HT1080 (cell line): Measurements from ENCODE around the gene OTOS. TPM values are rescaled to one million over a fixed set of nuclear protein-coding genes. Genes with fewer than 3 reads are reported as not detected.

Experiments used
- DNase-seq: peaks from one replicate; pipeline ENCODE4 v3.0.0-alpha.2; 2015; ENCODE audit warnings: low read depth
- total RNA-seq: library from RNA; depleted of rRNA; stranded (reverse); fragments of >200 nt; shearing (Covaris generic); gene quantifications from 2 replicates; pipeline ENCODE4 v1.2.3, GENCODE V29; 2014; rRNA removed

OTOS gene
- total RNA-seq, 1 experiment from 2014 or later, result not detected

DNA sequence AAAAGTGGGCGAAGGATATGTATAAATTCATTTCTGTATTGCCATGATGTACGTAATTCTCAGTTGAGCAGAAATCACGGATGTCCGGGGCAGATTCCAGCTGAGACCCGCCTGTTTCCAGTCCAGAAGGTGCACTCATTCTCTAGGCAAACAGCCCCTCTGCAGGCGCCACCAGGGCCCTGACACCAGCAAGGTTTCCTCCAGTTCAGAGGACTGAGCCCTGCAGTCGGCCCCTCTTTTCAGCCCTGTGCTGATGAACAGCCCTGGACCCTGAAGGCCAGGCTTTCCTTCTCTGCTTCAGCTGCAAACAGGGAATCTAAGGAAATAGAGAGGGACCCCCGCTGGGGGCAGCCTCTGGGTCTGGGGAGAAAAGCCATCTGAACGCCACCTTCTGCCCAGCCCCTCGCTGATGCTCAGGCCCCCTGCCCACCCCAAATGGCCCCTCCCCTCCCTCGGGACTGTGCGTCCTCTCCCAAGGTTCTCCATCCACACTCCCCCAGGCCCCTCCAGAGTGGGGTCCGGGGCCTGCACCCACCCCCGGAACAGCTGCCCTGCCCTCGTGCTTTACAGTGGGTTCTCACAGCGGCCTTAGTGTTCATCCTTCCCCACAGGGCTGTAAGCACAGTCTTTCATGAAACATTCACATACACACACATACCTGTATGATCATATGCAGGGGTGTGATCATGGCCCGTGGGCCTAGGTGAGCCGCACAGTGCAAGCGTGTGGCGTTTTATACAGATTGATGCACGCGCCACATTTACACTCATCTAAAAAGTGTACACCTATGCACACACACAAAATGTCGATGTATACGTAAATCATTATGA lies 16.4 kb downstream of the OTOS start:
- DNase-seq, result no peak

- no peak for DNase-seq
Observed at GRCh38 chr2:240121675-240122074, 18.8 kb downstream of the OTOS start.

DNA sequence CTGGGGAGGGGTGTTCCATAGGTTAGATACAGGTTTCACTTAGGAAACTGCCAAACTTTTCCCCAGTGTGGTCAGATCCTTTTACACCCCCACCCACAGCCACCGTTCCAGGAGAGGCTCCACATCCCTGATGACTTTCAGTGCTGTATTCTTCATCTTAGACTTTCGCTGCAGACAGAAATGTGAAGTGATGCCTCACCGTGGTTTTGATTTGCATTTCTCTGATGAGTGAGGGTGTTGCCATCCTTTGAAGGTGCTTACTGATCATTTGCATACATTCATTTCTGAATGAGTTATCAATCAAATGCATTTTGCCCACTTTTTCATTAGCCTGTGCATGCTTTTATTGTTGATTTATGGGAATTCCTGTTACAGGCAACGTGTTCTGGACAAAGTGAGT lies 19.3 kb downstream of the OTOS start:
- DNase-seq, result no peak

- no peak for DNase-seq
Observed at GRCh38 chr2:240114233-240114632, 26.2 kb downstream of the OTOS start.

DNA sequence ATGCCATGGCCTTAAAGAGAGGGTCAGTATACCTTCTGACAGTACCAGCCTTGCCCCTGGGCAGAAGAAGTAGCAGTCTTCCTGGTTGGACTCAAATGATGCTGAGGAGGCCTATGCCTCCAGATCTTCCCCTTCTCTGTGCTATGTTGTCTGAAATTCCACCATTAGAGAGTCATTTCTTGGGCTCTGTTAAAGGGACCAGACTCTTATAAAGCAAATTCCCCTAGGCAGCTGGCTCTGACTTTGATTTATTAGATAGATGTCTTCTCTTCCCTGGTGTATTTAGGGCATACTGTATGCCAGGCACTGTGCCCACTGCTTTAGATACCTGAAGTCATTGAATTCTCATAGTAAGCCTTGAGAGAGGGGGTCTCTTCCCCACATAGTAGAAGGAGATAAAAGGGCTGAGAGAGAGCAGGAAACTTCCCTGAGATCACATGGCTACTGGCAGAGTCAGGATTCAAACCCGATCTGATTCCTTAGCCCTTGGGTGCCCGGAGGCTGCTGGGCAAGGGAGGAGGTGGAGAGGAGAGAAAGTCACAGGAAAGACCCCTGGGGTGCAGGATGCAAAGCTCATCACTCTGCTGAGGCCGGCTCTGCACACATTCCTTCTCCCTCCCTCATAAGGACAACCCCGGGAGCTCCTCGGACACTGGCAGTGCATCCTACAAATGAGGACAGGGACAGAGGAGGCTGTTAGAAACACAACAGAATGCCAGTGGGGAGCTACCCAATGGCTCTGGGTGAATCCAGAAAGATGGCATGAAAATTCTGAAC lies 27.4 kb downstream of the OTOS start:
- DNase-seq, result no peak

DNA sequence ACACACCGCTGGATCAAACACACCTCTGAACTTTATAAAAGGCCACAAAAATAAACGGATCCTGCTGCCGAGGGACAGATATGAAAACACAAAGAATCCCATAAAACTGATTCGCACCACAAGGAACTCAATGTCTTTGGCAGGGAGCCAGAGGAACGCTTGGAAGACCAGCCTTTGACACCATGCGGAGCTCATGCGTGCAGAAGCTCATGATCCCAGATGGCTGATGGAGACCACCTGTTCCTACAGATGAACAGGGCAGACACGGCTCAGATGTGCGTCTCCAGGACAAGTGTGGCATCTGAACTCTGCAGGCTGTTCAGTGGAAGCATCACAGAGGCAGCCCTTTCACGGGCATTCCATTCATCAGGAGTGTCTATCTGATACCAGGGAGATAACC lies 29.2 kb downstream of the OTOS start:
- no peak for DNase-seq

- DNase-seq, result no peak
Observed at GRCh38 chr2:240109386-240109785, 31.1 kb downstream of the OTOS start.

DNA sequence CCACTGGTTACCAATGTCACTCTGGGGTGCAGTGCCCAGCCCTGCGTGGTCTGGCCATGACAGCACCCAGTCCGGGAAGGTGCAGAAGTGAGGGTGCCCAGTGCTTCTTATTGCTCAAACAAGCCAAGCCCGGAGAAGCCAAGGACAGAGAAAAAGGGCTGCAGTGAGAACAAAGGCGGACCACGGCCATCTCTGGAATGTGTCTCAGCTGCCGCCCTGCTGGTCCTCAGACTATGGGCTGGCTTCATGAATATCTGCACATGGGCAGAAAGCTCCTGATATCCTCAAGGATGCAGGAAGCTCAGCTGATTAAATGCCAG lies 33.0 kb downstream of the OTOS start:
- no peak for DNase-seq

GRCh38 chr2:240106765-240107476 lies 33.5 kb downstream of the OTOS start:
- no peak for DNase-seq

- DNase-seq, result no peak
Observed at GRCh38 chr2:240105982-240106381, 34.5 kb downstream of the OTOS start.

GRCh38 chr2:240103136-240103535 lies 37.3 kb downstream of the OTOS start:
- no peak for DNase-seq

- no peak for DNase-seq
Observed at GRCh38 chr2:240098349-240098748, 42.1 kb downstream of the OTOS start.

DNA sequence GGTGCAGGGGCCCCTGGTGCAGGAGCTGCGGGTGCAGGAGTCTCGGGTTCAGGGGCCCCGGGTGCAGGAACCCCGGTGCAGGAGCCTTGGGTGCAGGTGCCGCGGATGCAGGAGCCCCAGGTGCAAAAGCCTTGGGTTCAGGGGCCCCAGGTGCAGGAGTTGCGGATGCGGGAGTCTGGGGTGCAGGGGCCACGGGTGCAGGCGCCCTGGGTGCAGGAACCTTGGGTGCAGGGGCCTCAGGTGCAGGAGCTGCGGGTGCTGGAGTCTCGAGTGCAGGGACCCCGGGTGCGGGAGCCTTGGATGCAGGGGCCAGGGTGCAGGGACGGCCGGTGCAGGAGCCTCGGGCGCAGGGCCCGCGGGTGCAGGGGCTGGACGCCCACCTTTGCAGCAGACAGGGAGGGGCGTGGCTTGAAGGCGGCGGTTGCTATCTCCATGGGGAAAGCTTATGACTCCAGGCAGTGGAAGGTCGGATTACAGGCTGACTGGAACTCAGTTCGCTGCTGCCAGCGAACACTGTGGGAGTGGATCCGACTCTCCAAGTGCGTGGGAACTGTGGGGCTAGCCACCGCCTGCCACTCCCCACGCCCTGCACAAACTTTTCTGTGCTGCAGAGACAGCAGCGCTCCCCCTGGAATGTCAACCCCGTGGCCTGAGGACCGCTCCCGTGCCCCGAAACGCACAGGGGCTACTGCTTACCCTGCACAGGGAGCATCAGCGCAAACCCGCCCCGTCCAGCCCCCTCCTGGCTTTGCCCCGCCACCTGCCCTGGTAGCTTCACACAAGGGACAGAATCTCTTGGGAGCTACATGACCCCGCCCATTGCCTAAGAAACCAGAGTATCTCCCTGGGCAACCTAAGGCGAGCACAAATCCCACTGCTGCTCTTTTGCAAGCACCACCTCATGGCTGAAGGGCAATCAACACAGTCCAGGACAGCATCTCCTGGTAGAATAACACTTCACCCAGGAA lies 44.6 kb downstream of the OTOS start:
- DNase-seq, result no peak

DNA sequence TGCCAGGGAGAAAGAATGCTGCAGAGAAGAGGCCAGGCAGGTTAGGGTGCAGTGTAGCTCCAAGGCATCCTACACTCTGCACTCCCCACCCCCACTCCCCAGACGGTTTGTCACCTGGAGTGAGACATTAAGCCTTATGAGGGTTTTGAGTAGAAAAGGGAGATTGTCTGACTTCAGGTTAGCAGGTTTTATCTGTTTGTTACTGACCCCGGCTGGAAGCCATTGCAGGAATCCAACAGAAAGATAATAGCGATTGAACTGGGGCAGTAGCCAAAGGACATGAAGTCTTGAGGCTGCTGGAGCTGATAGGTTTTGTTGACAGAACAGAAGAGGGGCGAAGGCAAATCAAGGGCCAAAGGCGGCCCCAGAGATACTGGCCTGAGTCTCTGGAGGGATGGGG lies 51.2 kb downstream of the OTOS start:
- no peak for DNase-seq

Other genes starting within 250 kb of the OTOS start
- 127 and 135 TPM in 2 replicates for gene NDUFA10, start 115.3 kb downstream of the OTOS start, total RNA-seq
- gene OR6B2, start 110.2 kb downstream of the OTOS start, total RNA-seq, result not detected in 2 replicates
- gene OR6B3, start 87.1 kb downstream of the OTOS start, total RNA-seq, result not detected in 2 replicates
- gene COPS9, start 4.4 kb downstream of the OTOS start, total RNA-seq, result 150 and 314 TPM in 2 replicates